Tibial nerve (tissue), 4 donors: Measurements from ENCODE around the gene IGFN1. TPM values are rescaled to one million over a fixed set of nuclear protein-coding genes. Genes with fewer than 3 reads are reported as not detected.

Experiments used
- DNase-seq, 2 donors: peaks; one replicate each; pipeline ENCODE4 v3.0.0-alpha.2; 2019; ENCODE audit warnings: low spot score in 2 of 2
- H3K27ac ChIP-seq, 4 donors: fragments of 200-600 bp; sonication (generic) in 3 of 4; one replicate each; pipeline ENCODE4 v1.5.1; 2017 to 2019; ENCODE audit warnings: mild to moderate bottlenecking in 1 of 4
- H3K27me3 ChIP-seq, 2 donors: fragments of 200-600 bp; sonication (generic) in 1 of 2; one replicate each; pipeline versions ENCODE4 v1.5.1 to v1.6.0; 2017 to 2019
- H3K36me3 ChIP-seq, 3 donors: fragments of 200-600 bp; sonication (generic); one replicate each; pipeline ENCODE4 v1.5.1; 2018 to 2019
- H3K4me1 ChIP-seq, 4 donors: fragments of 200-600 bp; sonication (generic) in 3 of 4; one replicate each; pipeline ENCODE4 v1.5.1; 2017 to 2019
- H3K4me3 ChIP-seq, 4 donors: fragments of 200-600 bp; sonication (generic) in 3 of 4; one replicate each; pipeline ENCODE4 v1.5.1; 2017 to 2019; ENCODE audit warnings: mild to moderate bottlenecking in 1 of 4, moderate library complexity in 1 of 4
- H3K9me3 ChIP-seq, 4 donors: fragments of 200-600 bp; sonication (generic) in 3 of 4; one replicate each; pipeline ENCODE4 v1.5.1; 2017 to 2019
- CTCF ChIP-seq, 5 experiments: fragments of 200-600 bp in 3 of 5; fragments of 450-650 bp in 2 of 5; sonication (generic) in 3 of 5; IDR thresholded peaks; one replicate each; pipeline ENCODE4 v1.5.1; 2016 to 2019; ENCODE audit warnings: antibody characterized with exemption in 5 of 5, mild to moderate bottlenecking in 3 of 5, moderate library complexity in 2 of 5
- EP300 ChIP-seq, 2 donors: sonication (generic); formaldehyde crosslinking; IDR thresholded peaks; one replicate each; pipeline ENCODE4 v1.6.1; 2017; ENCODE audit warnings: antibody characterized with exemption in 2 of 2, mild to moderate bottlenecking in 1 of 2
- POLR2A ChIP-seq, 2 donors: fragments of 450-650 bp; IDR thresholded peaks; one replicate each; pipeline ENCODE4 v1.6.1; 2017; ENCODE audit warnings: antibody characterized with exemption in 2 of 2, mild to moderate bottlenecking in 2 of 2, moderate library complexity in 2 of 2
- WGBS, 2 donors: methylation state at CpG; one replicate each; pipeline ENCODE4 v1.1.5; 2018; 5-methylcytosine and 5-hydroxymethylcytosine counted together
- total RNA-seq, 4 donors: library from RNA; depleted of rRNA; stranded (reverse); fragments of >200 nt; gene quantifications; one replicate each; pipeline ENCODE4 v1.1.0, GENCODE V29; 2016

Gene IGFN1
- total RNA-seq, 4 donors from 2014 or later: not detected

DNA sequence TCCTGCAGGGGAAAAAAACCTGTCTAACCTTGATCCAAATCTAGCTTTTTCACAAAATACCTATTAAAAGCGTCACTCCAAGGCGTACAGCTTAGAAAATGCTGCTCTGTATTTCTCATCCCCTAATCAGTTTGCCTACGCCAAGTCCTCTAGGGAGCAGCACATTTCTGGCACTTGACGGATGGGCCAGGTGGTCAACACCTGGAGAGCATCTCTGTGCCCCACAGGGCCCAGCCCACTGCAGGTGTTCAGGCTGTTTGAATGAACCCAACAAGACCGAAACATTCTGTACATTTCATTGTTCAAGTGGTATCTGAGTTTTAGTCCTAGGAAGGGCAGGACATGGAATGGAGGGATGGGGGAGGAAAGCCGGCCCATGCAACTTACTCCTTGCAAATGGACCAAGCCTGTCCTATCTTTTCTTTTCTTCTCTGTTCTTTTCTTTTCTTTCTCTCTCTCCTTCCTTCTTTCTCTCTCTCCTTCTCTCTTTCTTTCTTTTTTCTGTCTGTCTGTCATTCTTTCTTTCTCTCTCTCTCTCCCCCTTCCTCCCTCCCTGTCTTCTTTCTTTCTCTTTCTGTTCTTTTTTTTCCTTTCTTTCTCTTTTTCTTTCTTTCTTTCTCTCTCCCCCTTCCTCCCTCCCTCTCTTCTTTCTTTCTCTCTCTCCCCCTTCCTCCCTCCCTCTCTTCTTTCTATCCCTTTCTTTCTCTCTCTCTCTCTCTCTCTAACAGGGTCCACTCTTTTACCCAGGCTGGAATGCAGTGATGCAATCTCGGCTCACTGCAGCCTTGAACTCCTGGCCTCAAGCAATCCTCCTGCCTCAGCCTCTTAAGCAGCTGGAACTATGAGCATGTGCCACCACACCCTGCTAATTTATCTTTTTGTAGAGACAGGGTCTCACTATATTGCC, 29.1 kb downstream of the IGFN1 start:
- DNase-seq: no peak
- H3K4me3 ChIP-seq: no peak overlapping the region
- 92 to 95% methylated on average over 7 of the region's 7 CpGs for WGBS, 2 donors

GRCh38 chr1:201220388-201220715, 29.7 kb downstream of the IGFN1 start:
- H3K27ac ChIP-seq: no peak overlapping the region
- TF ChIP-seq EP300 (IDR thresholded peaks at IDR 0.05) (no peak), POLR2A (IDR thresholded peaks at IDR 0.05) (no peak), CTCF (IDR thresholded peaks at IDR 0.05) (no peak)
- no peaks in the 10 kb centered on the region for H3K27me3 ChIP-seq
- no peak for DNase-seq
- no peak overlapping the region for H3K4me3 ChIP-seq
- H3K9me3 ChIP-seq: no peaks in the 10 kb centered on the region
- H3K4me1 ChIP-seq: no peaks in the 10 kb centered on the region
- WGBS, 2 donors: 86 to 94% methylated on average over 1 of the region's 1 CpG
- no peaks in the 10 kb centered on the region for H3K36me3 ChIP-seq

More for the DNA sequence above, 29.1 kb downstream of the IGFN1 start:
- Histone ChIP-seq H3K36me3 (no peaks in the 10 kb centered on the region), H3K9me3 (no peaks in the 10 kb centered on the region), H3K4me1 (no peaks in the 10 kb centered on the region), H3K27ac (no peak overlapping the region), H3K27me3 (no peaks in the 10 kb centered on the region)
- TF ChIP-seq CTCF (IDR thresholded peaks at IDR 0.05) (no peak), POLR2A (IDR thresholded peaks at IDR 0.05) (no peak), EP300 (IDR thresholded peaks at IDR 0.05) (no peak)

- no peak overlapping the region for H3K4me3 ChIP-seq
- no peaks in the 10 kb centered on the region for H3K4me1 ChIP-seq
- H3K27ac ChIP-seq: no peak overlapping the region
- TF ChIP-seq EP300 (IDR thresholded peaks at IDR 0.05) (no peak), CTCF (IDR thresholded peaks at IDR 0.05) (no peak), POLR2A (IDR thresholded peaks at IDR 0.05) (no peak)
- H3K9me3 ChIP-seq: no peaks in the 10 kb centered on the region
- 72 to 74% methylated on average over 10 of the region's 10 CpGs for WGBS, 2 donors
- no peaks in the 10 kb centered on the region for H3K36me3 ChIP-seq
- peak in 1 of 2 donors; percentile 4 for DNase-seq
- H3K27me3 ChIP-seq: no peaks in the 10 kb centered on the region
Observed at GRCh38 chr1:201221201-201221846, 30.7 kb downstream of the IGFN1 start.

GRCh38 chr1:201222125-201222524, 31.5 kb downstream of the IGFN1 start:
- TF ChIP-seq POLR2A (IDR thresholded peaks at IDR 0.05) (no peak), EP300 (IDR thresholded peaks at IDR 0.05) (no peak), CTCF (IDR thresholded peaks at IDR 0.05) (no peak)
- Histone ChIP-seq H3K27ac (no peak overlapping the region), H3K4me1 (no peaks in the 10 kb centered on the region), H3K36me3 (no peaks in the 10 kb centered on the region), H3K9me3 (no peaks in the 10 kb centered on the region), H3K27me3 (no peaks in the 10 kb centered on the region), H3K4me3 (no peak overlapping the region)
- WGBS, 2 donors: 88 to 90% methylated on average over 6 of the region's 6 CpGs
- DNase-seq: peak in 1 of 2 donors; percentile 1
